GM12875 (cell line): Measurements from ENCODE around the gene PARD3.

Experiments
- H3K4me3 ChIP-seq: one replicate; pipeline ENCODE4 v1.5.1; 2011; ENCODE audit warnings: low read depth, low read length, control low read depth
- CTCF ChIP-seq: IDR thresholded peaks from 2 replicates; pipeline ENCODE4 v1.5.1; 2011; ENCODE audit warnings: low read depth, mild to moderate bottlenecking, control low read depth, inconsistent platforms, low read length, moderate library complexity, borderline replicate concordance; ENCODE audit not compliant: insufficient read depth

Gene PARD3

DNA sequence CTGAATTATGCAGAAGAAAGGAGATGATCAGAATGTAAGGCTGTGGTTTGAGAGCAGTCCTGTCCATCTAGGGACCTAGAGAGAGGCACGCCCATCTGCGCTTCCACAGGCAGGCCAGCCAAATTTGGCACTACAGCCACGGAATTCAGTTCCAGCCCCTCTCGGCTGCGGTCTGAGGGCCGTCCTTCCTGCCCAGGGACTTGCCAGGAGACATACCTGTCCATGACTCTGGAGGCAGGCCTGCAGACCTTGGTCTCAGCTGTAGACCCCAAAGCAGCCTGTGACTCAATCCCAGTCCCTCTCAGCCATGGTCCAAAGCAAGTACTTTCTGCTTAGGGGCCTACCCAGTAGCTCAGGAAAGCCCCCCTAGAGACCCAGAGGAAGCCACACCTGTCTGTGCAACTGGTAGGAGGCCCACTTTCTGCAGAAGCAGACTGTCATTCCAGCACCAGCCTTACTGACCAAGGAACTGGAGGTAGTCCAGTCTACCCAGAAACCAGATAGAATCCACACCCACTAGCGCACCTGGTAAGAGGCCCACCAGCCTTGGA lies 720.9 kb downstream of the PARD3 start:
- no peak overlapping the region for H3K4me3 ChIP-seq
- no peak for TF ChIP-seq CTCF

DNA sequence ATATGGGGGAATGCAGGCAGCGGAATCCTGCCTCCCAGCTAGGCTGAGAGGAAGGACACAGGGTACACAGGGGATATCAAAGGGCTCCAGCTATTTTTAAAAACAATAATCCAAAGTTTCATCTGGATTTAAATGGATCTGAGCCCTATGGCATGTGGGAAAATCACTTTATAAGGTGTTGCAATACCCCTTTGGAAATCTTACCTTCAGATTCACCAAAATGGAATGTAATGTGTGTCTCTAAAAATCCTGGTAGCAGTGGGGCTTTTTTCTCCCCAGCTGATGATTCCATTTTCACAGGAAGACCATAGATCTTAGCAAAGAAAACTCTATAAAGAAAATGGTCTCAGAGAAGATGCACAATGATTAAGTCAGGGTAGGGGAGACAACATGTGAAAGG lies 722.2 kb downstream of the PARD3 start:
- TF ChIP-seq CTCF: no peak
- H3K4me3 ChIP-seq: no peak overlapping the region

DNA sequence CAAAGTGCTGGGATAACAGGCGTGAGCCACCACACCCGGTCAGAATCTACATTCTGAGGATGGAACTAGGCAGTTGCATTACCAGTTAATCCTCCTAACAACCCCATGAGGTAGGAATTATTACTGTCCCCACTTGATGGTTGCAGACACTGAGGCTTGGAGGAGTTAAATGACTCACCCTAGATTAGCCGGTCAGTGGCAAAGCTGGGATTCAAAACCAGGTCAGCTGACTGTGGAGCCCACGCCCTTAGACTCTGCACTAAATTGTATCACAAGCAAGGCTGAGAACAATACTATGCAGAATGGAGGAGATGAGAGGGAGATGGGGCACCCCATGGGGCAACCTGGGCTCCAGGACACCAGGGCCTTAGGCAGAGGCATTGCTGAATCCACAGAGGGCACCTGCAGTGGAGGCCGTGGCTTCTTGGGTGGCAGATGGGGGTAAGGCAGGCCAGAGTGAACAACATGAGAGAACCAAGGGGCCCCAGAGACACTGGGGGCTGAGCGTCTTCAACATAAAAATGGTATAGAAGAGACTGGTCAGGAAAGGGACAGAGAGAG lies 723.4 kb downstream of the PARD3 start:
- no peak for TF ChIP-seq CTCF
- no peak overlapping the region for H3K4me3 ChIP-seq

DNA sequence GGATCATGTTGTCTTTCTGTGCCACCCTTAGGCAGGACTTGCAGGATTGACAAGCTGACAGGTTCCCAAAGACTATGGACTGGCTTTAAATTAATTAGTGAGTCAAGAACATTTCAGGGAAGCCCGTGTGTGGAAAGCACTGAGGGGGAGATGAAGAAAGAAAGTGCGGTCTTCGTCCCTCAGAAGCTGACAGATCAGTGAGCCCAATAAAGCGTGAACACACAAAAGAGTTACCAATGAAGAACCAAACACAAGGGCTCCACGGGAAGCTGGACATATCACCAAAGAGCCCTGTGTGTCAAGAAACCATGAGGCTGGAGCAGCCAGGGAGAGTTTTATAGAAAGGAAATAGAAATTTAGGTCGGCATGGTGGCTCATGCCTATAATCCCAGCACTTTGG lies 725.8 kb downstream of the PARD3 start:
- TF ChIP-seq CTCF: no peak
- no peak overlapping the region for H3K4me3 ChIP-seq

DNA sequence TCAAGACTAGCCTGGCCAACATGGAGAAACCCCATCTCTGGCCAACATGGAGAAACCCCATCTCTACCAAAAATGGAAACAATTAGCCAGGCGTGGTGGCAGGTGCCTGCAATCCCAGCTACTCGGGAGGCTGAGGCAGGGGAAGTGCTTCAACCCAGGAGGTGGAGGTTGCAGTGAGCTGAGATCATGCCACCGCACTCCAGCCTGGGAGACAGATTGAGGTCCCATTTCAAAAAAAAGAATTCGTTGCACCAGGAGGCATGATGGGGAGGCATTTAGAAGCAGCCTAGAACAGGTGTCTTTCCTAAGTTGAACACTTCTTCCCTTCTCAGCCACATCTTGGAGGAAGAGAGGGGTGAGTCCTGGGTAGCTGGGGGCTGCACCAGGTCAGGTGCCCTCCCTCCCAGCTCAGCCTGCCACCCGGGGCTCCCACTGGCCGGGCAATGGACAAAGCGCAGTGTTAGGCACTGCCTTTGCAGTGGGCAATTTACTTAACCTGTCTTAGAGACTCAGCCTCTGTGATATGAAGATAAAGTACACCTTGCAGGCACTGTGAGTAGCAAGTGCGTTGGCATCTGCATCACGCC lies 726.8 kb downstream of the PARD3 start:
- TF ChIP-seq CTCF: no peak
- H3K4me3 ChIP-seq: no peak overlapping the region

- no peak for TF ChIP-seq CTCF
- H3K4me3 ChIP-seq: no peak overlapping the region
These were observed 728.0 kb downstream of the PARD3 start for GRCh38 chr10:34087095-34087418.

- no peak for TF ChIP-seq CTCF
- H3K4me3 ChIP-seq: no peak overlapping the region
These were observed 731.5 kb downstream of the PARD3 start for GRCh38 chr10:34083567-34083966.
